IMR-90 (cell line): ENCODE data around the gene TLR3. TPM values are rescaled to one million over a fixed set of nuclear protein-coding genes. Genes with fewer than 3 reads are reported as not detected.

Experiments
- ATAC-seq: fragments of 200-7000 bp; cut with Tn5 transposase; 2 replicates; pipeline ENCODE4 v1.9.1; 2020; ENCODE audit warnings: low read depth, mild to moderate bottlenecking, moderate library complexity
- BruUV-seq: library from RNA; stranded (reverse); fragments of 400-500 nt; replicated peaks from 2 replicates; lab custom pipeline; 2021; lab: Mats Ljungman, UMichigan
- CTCF ChIA-PET: fragments of 300-600 bp; formaldehyde crosslinking; extraction: SDS; loops from one replicate; lab custom pipeline; 2021; ENCODE audit warnings: antibody characterized with exemption; lab: Yijun Ruan, JAX
- POLR2A ChIA-PET: fragments of 300-600 bp; sonication (Branson Sonifier 250); formaldehyde crosslinking; loops from one replicate; lab custom pipeline; 2022; ENCODE audit warnings: antibody characterized with exemption; ENCODE audit not compliant: unreplicated experiment; lab: Charles Lee
- DNase-seq: peaks from one replicate; pipeline ENCODE4 v3.0.0; 2013
- H2AFZ ChIP-seq: replicated peaks from 2 replicates; pipeline ENCODE3; 2013; ENCODE audit warnings: low read length, mild to moderate bottlenecking; ENCODE audit not compliant: poor library complexity
- H2AK5ac ChIP-seq: 2 replicates; pipeline ENCODE4 v1.6.1; 2013; ENCODE audit warnings: low read depth, low read length, inconsistent platforms
- H2AK9ac ChIP-seq: replicated peaks from 2 replicates; pipeline ENCODE3; 2013; ENCODE audit warnings: mild to moderate bottlenecking, low read depth, low read length, moderate library complexity; ENCODE audit not compliant: poor library complexity
- H2BK120ac ChIP-seq: 2 replicates; pipeline ENCODE4 v1.6.1; 2013; ENCODE audit warnings: low read depth, low read length, inconsistent platforms
- H2BK15ac ChIP-seq: 3 replicates; pipeline ENCODE4 v1.6.1; 2013; ENCODE audit warnings: low read depth, low read length, inconsistent platforms
- H2BK20ac ChIP-seq: 2 replicates; pipeline ENCODE4 v1.6.1; 2013; ENCODE audit warnings: low read depth, mild to moderate bottlenecking, inconsistent platforms, low read length, moderate library complexity
- H2BK5ac ChIP-seq: 2 replicates; pipeline ENCODE4 v1.6.1; 2013; ENCODE audit warnings: mild to moderate bottlenecking, low read depth, low read length, inconsistent platforms; ENCODE audit not compliant: poor library complexity, severe bottlenecking
- H3K14ac ChIP-seq: replicated peaks from 2 replicates; pipeline ENCODE4 v1.6.1; 2013; ENCODE audit warnings: low read depth, low read length, inconsistent platforms
- H3K18ac ChIP-seq: 2 replicates; pipeline ENCODE4 v1.6.1; 2013; ENCODE audit warnings: low read depth, low read length, control low read depth
- H3K23ac ChIP-seq: 2 replicates; pipeline ENCODE4 v1.6.1; 2013; ENCODE audit warnings: low read depth, low read length, inconsistent platforms
- H3K27ac ChIP-seq: 2 replicates; pipeline ENCODE4 v1.5.1; 2013; ENCODE audit warnings: mild to moderate bottlenecking, control low read depth, low read length; ENCODE audit not compliant: insufficient read depth
- H3K27me3 ChIP-seq: 2 replicates; pipeline ENCODE4 v1.6.1; 2013; ENCODE audit warnings: low read length; ENCODE audit not compliant: control insufficient read depth, insufficient read depth
- H3K36me3 ChIP-seq: 2 replicates; pipeline ENCODE4 v1.6.1; 2013; ENCODE audit warnings: low read length, mixed read lengths; ENCODE audit not compliant: control insufficient read depth, insufficient read depth
- H3K4ac ChIP-seq: 2 replicates; pipeline ENCODE4 v1.6.1; 2013; ENCODE audit warnings: low read depth, low read length, inconsistent platforms
- H3K4me1 ChIP-seq: 2 replicates; pipeline ENCODE4 v1.6.1; 2013; ENCODE audit warnings: low read length, mixed read lengths; ENCODE audit not compliant: control insufficient read depth, insufficient read depth
- H3K4me2 ChIP-seq: 2 replicates; pipeline ENCODE4 v1.6.1; 2013; ENCODE audit warnings: low read depth, mild to moderate bottlenecking, control low read depth, low read length, moderate library complexity
- H3K4me3 ChIP-seq: 2 replicates; pipeline ENCODE4 v1.5.1; 2013; ENCODE audit warnings: low read depth, mild to moderate bottlenecking, control low read depth, low read length, moderate library complexity; ENCODE audit not compliant: insufficient read depth
- H3K56ac ChIP-seq: 2 replicates; pipeline ENCODE4 v1.6.1; 2013; ENCODE audit warnings: low read length, inconsistent platforms; ENCODE audit not compliant: insufficient read depth; ENCODE audit errors: extremely low read depth
- H3K79me1 ChIP-seq, 2 experiments: 2 replicates each; pipeline ENCODE4 v1.6.1; 2013; ENCODE audit warnings: low read length in 2 of 2, inconsistent platforms in 1 of 2, low read depth in 1 of 2
- H3K9ac ChIP-seq: 2 replicates; pipeline ENCODE4 v1.6.1; 2013; ENCODE audit warnings: low read depth, low read length, control low read depth
- H3K9me1 ChIP-seq: 2 replicates; pipeline ENCODE4 v1.6.1; 2013; ENCODE audit warnings: low read length, inconsistent platforms; ENCODE audit not compliant: insufficient read depth
- H3K9me3 ChIP-seq: 2 replicates; pipeline ENCODE4 v1.6.1; 2013; ENCODE audit warnings: low read length; ENCODE audit not compliant: control insufficient read depth, insufficient read depth
- H4K20me1 ChIP-seq: 2 replicates; pipeline ENCODE4 v1.6.1; 2013; ENCODE audit warnings: low read length, inconsistent platforms; ENCODE audit not compliant: insufficient read depth
- H4K5ac ChIP-seq: 2 replicates; pipeline ENCODE4 v1.6.1; 2013; ENCODE audit warnings: mild to moderate bottlenecking, low read depth, low read length, control low read depth
- H4K8ac ChIP-seq, 2 experiments: 2 replicates each; pipeline ENCODE4 v1.6.1; 2013; ENCODE audit warnings: low read depth in 2 of 2, low read length in 2 of 2, control low read depth in 1 of 2, inconsistent platforms in 1 of 2
- H4K91ac ChIP-seq: 2 replicates; pipeline ENCODE4 v1.6.1; 2013; ENCODE audit warnings: low read depth, low read length, inconsistent platforms; ENCODE audit not compliant: insufficient read depth
- BHLHE40 ChIP-seq: fragments of 150-350 bp; IDR thresholded peaks from 2 replicates; pipeline ENCODE4 v1.6.1; 2016; ENCODE audit warnings: mild to moderate bottlenecking, low read depth, low read length
- MAZ ChIP-seq: IDR thresholded peaks from 2 replicates; pipeline ENCODE4 v1.6.1; 2012; ENCODE audit warnings: low read depth, mild to moderate bottlenecking, low read length, improper control_type of control experiment, moderate library complexity, borderline replicate concordance
- RAD21 ChIP-seq: IDR thresholded peaks from 2 replicates; pipeline ENCODE4 v1.6.1; 2012; ENCODE audit warnings: low read length, improper control_type of control experiment
- RFX5 ChIP-seq: IDR thresholded peaks from 2 replicates; pipeline ENCODE4 v1.8.0; 2012; ENCODE audit warnings: low read depth, mild to moderate bottlenecking, low read length, moderate library complexity
- SMC3 ChIP-seq: fragments of 150-350 bp; IDR thresholded peaks from 2 replicates; pipeline ENCODE4 v1.6.1; 2016; ENCODE audit warnings: low read depth, mild to moderate bottlenecking, antibody characterized with exemption, low read length, moderate library complexity
- WGBS, 2 experiments: methylation state at CpG; one replicate each; pipeline versions ENCODE4 v1.1.5 to v1.1.7; 2013; ENCODE audit warnings: missing lambda C conversion rate in 2 of 2; ENCODE audit not compliant: insufficient read length in 1 of 2; ENCODE audit errors: extremely low coverage in 2 of 2; 5-methylcytosine and 5-hydroxymethylcytosine counted together
- dilution Hi-C: fragments of 300-500 bp; cut with HindIII; formaldehyde crosslinking; loops from one replicate; pipeline ENCODE4 v1.14.3; 2018; ENCODE audit warnings: low sequenced_read_pairs; ENCODE audit not compliant: unreplicated experiment
- in situ Hi-C: fragments of 300-500 bp; cut with MboI; formaldehyde crosslinking; loops from 3 replicates; pipeline ENCODE4 v1.14.3; 2019; ENCODE audit warnings: low sequenced_read_pairs, inconsistent platforms, mixed read lengths
- intact Hi-C: fragments of 100-400 bp; cut with micrococcal nuclease; formaldehyde crosslinking; loops from 2 replicates; pipeline ENCODE4 v1.10.0; 2022
- polyA plus RNA-seq, 3 experiments: library from polyadenylated mRNA; depleted of rRNA; stranded (reverse); fragments of >200 nt; gene quantifications; 2 replicates each; pipeline ENCODE4 v1.2.3, GENCODE V29; 2012; ENCODE audit warnings: low replicate concordance in 1 of 3
- total RNA-seq: library from RNA; depleted of rRNA; stranded (reverse); fragments of >200 nt; gene quantifications from 2 replicates; pipeline ENCODE4 v1.2.3, GENCODE V29; 2012
- TF ChIP-seq, protein P1 (sequence below): conservative IDR thresholded peaks from 2 replicates; pipeline ENCODE4 v1.5.1; 2012; ENCODE audit warnings: mild to moderate bottlenecking, low read depth, low read length, improper control_type of control experiment

The TLR3 gene
- total and polyA plus RNA-seq, 2 of the 4 experiments (the other 2 are of a cell fraction) = 0.12 to 0.36 TPM

DNA sequence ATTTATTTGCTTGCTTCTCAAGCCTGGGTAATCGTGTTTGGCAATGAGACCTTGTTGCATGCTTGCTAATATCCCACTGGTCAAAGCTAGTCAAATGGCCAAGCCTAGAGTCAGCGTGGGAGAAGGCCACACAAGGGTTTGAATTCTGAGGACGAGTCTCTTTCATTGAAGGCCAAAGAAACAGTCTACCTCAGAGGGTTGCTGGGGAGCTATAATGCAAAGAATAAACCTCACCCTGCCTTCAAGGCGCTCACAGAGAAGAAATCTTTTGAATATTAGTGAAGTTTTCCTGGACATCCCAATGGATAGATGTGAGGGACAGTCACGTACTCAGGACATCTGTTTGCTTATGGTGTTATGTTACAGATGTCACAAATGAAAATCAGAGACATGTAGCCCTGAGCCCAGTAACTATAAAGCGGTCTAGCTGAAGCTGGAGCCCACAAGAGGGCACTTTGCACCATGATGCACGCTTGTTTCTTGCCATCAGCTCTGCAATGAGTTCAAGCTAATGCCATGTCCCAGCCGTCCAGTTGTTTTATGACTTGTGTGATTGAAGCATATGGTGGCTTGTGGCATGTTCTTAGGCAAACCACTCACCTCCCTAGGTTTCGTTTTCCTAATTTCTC lies 1.1 kb upstream of the TLR3 start:
- no peaks in the 10 kb centered on the region for H3K27me3 ChIP-seq
- peak overlapping the region; percentile 60 for H3K4me2 ChIP-seq
- intact Hi-C loops = loop anchor here (1.0 to 5.0 kb wide), 2 partner anchors 69 to 124 kb away; partner anchors contain the start of gene CYP4V2
- H3K4me1 ChIP-seq = peaks cover 1% of the 10 kb centered on the region; the same call in 1 of the 2 replicates
- no peak overlapping the region for H3K14ac ChIP-seq
- no peak overlapping the region for H4K8ac ChIP-seq
- in situ Hi-C loops = no loop called here
- no peak overlapping the region for H4K91ac ChIP-seq
- H3K9me3 ChIP-seq = no peaks in the 10 kb centered on the region
- 45% methylated on average over 2 of the region's 9 CpGs; no CpG with 5 or more reads in 1 of the 2 experiments for WGBS, 2 experiments
- no peaks in the 10 kb centered on the region for H3K79me1 ChIP-seq
- H2BK120ac ChIP-seq = no peak overlapping the region
- H3K4ac ChIP-seq = no peak overlapping the region
- H4K5ac ChIP-seq = no peak overlapping the region
- no TSS peak for BruUV-seq
- H2BK15ac ChIP-seq = no peak overlapping the region
- no peak overlapping the region for H3K4me3 ChIP-seq
- no peak overlapping the region for H3K27ac ChIP-seq
- no peak overlapping the region for H2AK9ac ChIP-seq
- H3K56ac ChIP-seq = no peak overlapping the region
- dilution Hi-C loops = no loop called here
- no peak overlapping the region for H3K23ac ChIP-seq
- ATAC-seq (peak; percentile 79), DNase-seq (peak; percentile 19)
- no peaks in the 10 kb centered on the region for H4K20me1 ChIP-seq
- no peak overlapping the region for H3K9ac ChIP-seq
- no peak overlapping the region for H2BK20ac ChIP-seq
- no peak overlapping the region for H2AK5ac ChIP-seq
- no peak overlapping the region for H2AFZ ChIP-seq
- CTCF ChIA-PET = interaction anchor here (1.3 to 1.5 kb wide), 2 partner anchors 12 to 69 kb away, joined by 5 to 8 read pairs; no protein-coding TSS in a partner anchor
- H3K18ac ChIP-seq = no peak overlapping the region
- no peak overlapping the region for H2BK5ac ChIP-seq
- no peaks in the 10 kb centered on the region for H3K9me1 ChIP-seq
- TF ChIP-seq MAZ (no peak), SMC3 (no peak), RAD21 (peak; percentile 22; the same call in 1 of the 2 replicates), BHLHE40 (no peak), RFX5 (no peak)
- TF ChIP-seq, protein P1, sequence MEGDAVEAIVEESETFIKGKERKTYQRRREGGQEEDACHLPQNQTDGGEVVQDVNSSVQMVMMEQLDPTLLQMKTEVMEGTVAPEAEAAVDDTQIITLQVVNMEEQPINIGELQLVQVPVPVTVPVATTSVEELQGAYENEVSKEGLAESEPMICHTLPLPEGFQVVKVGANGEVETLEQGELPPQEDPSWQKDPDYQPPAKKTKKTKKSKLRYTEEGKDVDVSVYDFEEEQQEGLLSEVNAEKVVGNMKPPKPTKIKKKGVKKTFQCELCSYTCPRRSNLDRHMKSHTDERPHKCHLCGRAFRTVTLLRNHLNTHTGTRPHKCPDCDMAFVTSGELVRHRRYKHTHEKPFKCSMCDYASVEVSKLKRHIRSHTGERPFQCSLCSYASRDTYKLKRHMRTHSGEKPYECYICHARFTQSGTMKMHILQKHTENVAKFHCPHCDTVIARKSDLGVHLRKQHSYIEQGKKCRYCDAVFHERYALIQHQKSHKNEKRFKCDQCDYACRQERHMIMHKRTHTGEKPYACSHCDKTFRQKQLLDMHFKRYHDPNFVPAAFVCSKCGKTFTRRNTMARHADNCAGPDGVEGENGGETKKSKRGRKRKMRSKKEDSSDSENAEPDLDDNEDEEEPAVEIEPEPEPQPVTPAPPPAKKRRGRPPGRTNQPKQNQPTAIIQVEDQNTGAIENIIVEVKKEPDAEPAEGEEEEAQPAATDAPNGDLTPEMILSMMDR = peak; percentile 27; the same call in 1 of the 2 replicates
- POLR2A ChIA-PET = no interaction called here
- no peaks in the 10 kb centered on the region for H3K36me3 ChIP-seq
